Measurements from ENCODE around the gene SLC9A4.

SLC9A4 gene

GRCh38 chr2:102512161-102512560, 39.1 kb downstream of the SLC9A4 start:
- no peak for DNase-seq
- H3K27me3 ChIP-seq (replicated peaks) = no peaks in the 10 kb centered on the region
- no peak overlapping the region for H3K4me3 ChIP-seq (ENCODE audit: low read depth, low read length)
- TF ChIP-seq, protein P1, sequence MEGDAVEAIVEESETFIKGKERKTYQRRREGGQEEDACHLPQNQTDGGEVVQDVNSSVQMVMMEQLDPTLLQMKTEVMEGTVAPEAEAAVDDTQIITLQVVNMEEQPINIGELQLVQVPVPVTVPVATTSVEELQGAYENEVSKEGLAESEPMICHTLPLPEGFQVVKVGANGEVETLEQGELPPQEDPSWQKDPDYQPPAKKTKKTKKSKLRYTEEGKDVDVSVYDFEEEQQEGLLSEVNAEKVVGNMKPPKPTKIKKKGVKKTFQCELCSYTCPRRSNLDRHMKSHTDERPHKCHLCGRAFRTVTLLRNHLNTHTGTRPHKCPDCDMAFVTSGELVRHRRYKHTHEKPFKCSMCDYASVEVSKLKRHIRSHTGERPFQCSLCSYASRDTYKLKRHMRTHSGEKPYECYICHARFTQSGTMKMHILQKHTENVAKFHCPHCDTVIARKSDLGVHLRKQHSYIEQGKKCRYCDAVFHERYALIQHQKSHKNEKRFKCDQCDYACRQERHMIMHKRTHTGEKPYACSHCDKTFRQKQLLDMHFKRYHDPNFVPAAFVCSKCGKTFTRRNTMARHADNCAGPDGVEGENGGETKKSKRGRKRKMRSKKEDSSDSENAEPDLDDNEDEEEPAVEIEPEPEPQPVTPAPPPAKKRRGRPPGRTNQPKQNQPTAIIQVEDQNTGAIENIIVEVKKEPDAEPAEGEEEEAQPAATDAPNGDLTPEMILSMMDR (IDR thresholded peaks at IDR 0.05; ENCODE audit: low read depth, low read length, missing control alignments) = no peak
- no peaks in the 10 kb centered on the region for H3K36me3 ChIP-seq (replicated peaks)
- no peak overlapping the region for H3K27ac ChIP-seq
- in situ Hi-C loops (cut with HindIII; ENCODE audit: low pct_ligation_motif_present, low sequenced_read_pairs) = no loop called here

GRCh38 chr2:102513355-102513939, 40.4 kb downstream of the SLC9A4 start:
- no peak overlapping the region for H3K4me3 ChIP-seq (ENCODE audit: low read depth, low read length)
- peak overlapping the region; percentile 14 for H3K27ac ChIP-seq
- TF ChIP-seq, protein P1 (IDR thresholded peaks at IDR 0.05; ENCODE audit: low read depth, low read length, missing control alignments) = no peak
- no peak for DNase-seq
- in situ Hi-C loops (cut with HindIII; ENCODE audit: low pct_ligation_motif_present, low sequenced_read_pairs) = no loop called here
- H3K36me3 ChIP-seq (replicated peaks) = no peaks in the 10 kb centered on the region
- H3K27me3 ChIP-seq (replicated peaks) = no peaks in the 10 kb centered on the region

DNA sequence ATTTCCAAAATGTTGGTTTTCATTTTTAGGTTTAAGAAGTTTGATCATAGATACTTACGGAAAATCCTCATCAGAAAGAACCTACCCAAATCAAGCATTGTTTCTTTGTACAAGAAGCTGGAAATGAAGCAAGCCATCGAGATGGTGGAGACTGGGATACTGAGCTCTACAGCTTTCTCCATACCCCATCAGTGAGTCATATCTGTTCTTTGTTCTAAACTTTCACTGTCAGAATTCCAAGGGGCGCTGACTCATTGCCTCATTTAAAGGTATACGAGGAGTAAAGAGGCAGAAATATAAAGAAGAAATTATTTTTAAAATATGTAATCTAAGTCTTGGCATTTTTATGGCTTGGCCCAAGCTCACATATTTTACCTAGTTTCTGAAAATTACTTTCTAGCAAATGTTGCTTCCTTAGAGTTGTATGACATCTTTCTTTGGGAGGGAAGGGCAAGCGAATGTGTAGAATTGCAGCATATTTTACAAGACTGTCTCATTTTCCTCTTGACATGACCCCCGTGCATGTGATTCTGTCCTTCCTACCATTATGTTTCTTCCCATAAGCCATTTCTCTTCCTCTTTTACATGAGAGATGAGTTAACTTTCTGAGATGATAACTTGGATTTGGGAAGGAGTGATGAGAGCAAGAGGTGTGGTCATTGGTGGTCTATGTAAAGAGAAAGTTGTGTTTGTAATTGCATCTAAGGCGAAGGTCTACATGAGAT, 41.2 kb downstream of the SLC9A4 start:
- Histone ChIP-seq H3K27me3 (replicated peaks) (no peaks in the 10 kb centered on the region), H3K36me3 (replicated peaks) (no peaks in the 10 kb centered on the region), H3K27ac (peak overlapping the region; percentile 14), H3K4me3 (ENCODE audit: low read depth, low read length) (no peak overlapping the region)
- TF ChIP-seq, protein P1 (IDR thresholded peaks at IDR 0.05; ENCODE audit: low read depth, low read length, missing control alignments) = no peak
- peak; percentile 95 for DNase-seq
- in situ Hi-C loops (cut with HindIII; ENCODE audit: low pct_ligation_motif_present, low sequenced_read_pairs) = no loop called here

DNA sequence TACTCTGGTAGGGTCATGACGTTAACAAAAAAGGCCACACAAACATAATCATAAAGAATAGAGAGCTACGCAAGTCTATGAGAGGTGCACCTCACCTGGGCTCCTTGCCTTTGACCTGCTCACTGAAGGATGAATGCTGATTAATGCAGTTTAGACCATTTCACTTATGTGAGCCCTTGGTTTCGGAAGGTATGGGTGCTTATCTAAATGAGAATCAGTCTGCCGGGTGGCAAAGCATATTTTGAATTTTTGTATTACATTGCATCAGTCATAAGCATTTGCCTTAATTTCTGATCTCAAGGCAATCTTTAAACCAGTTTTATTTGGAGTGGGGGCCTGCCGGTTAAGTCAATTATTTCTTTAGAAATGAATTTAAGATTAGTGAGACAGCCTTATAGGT, 42.8 kb downstream of the SLC9A4 start:
- Histone ChIP-seq H3K4me3 (ENCODE audit: low read depth, low read length) (no peak overlapping the region), H3K36me3 (replicated peaks) (no peaks in the 10 kb centered on the region), H3K27ac (no peak overlapping the region), H3K27me3 (replicated peaks) (no peaks in the 10 kb centered on the region)
- no peak for DNase-seq
- in situ Hi-C loops (cut with HindIII; ENCODE audit: low pct_ligation_motif_present, low sequenced_read_pairs) = no loop called here
- TF ChIP-seq, protein P1 (IDR thresholded peaks at IDR 0.05; ENCODE audit: low read depth, low read length, missing control alignments) = no peak

DNA sequence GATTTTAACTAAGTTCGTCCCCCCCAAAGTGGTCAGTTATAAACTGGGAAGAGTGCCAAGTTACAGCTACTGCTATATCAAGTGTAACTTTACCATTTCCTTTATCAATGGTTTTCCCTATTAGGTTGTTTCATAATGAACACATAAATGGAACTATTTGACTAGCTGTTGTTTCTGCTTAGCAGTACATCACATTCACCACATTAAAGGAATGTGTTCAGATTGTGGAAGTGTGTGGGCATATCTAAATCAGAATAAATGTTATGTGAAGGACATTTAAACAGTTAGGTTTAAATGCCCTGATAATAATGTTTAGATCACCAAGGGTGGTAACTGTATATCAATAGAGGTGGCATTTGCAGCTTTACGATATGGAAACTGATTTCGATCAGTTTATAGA, 45.1 kb downstream of the SLC9A4 start:
- in situ Hi-C loops (cut with HindIII; ENCODE audit: low pct_ligation_motif_present, low sequenced_read_pairs) = no loop called here
- Histone ChIP-seq H3K27ac (no peak overlapping the region), H3K36me3 (replicated peaks) (no peaks in the 10 kb centered on the region), H3K27me3 (replicated peaks) (no peaks in the 10 kb centered on the region), H3K4me3 (ENCODE audit: low read depth, low read length) (no peak overlapping the region)
- TF ChIP-seq, protein P1 (IDR thresholded peaks at IDR 0.05; ENCODE audit: low read depth, low read length, missing control alignments) = no peak
- no peak for DNase-seq
